ENCODE measurements around the gene ABCA1.

The ABCA1 gene

DNA sequence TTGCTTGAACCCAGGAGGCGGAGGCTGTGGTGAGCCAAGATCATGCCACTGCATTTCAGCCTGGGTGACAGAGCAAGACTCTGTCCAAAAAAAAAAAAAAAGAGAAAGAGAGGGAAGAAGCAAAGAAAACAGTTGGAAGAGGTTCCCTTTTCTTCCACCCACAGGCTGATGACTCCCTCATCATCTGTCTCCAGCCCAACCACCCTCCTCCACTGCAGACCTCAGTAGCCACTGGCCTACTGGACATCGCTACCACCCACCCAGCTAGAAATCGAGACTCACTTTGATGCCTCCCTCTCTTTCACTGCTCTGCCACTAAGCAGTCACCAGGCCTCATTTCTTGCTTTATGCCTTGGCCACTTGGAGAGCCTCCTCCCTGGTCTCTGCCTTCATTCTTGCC, 92.8 kb downstream of the ABCA1 start:
- H3K27ac Mint-ChIP-seq, result no peak overlapping the region
- H3K4me3 Mint-ChIP-seq, result no peak overlapping the region
- H3K9me3 Mint-ChIP-seq, result no peaks in the 10 kb centered on the region
- H3K4me1 Mint-ChIP-seq, result peaks cover 5% of the 10 kb centered on the region
- peaks cover 55% of the 10 kb centered on the region for H3K36me3 Mint-ChIP-seq (ENCODE audit: low read depth)
- no peak for TF ChIP-seq CTCF (IDR thresholded peaks at IDR 0.05; ENCODE audit: unreplicated experiment in 3 of 3)
- no peaks in the 10 kb centered on the region for H3K27me3 Mint-ChIP-seq (ENCODE audit: low read depth)

- H3K36me3 Mint-ChIP-seq (ENCODE audit: low read depth), result peaks cover 66% of the 10 kb centered on the region
- H3K4me1 Mint-ChIP-seq, result peaks cover 5% of the 10 kb centered on the region
- H3K9me3 Mint-ChIP-seq, result no peaks in the 10 kb centered on the region
- H3K27ac Mint-ChIP-seq, result no peak overlapping the region
- no peak for TF ChIP-seq CTCF (IDR thresholded peaks at IDR 0.05; ENCODE audit: unreplicated experiment in 3 of 3)
- no peaks in the 10 kb centered on the region for H3K27me3 Mint-ChIP-seq (ENCODE audit: low read depth)
- H3K4me3 Mint-ChIP-seq, result no peak overlapping the region
Measured at GRCh38 chr9:104833696-104834095, 94.3 kb downstream of the ABCA1 start.

GRCh38 chr9:104831681-104832080, 96.3 kb downstream of the ABCA1 start:
- peaks cover 5% of the 10 kb centered on the region for H3K4me1 Mint-ChIP-seq
- TF ChIP-seq CTCF (IDR thresholded peaks at IDR 0.05; ENCODE audit: unreplicated experiment in 3 of 3), result no peak
- H3K4me3 Mint-ChIP-seq, result no peak overlapping the region
- H3K27me3 Mint-ChIP-seq (ENCODE audit: low read depth), result no peaks in the 10 kb centered on the region
- no peaks in the 10 kb centered on the region for H3K9me3 Mint-ChIP-seq
- peaks cover 71% of the 10 kb centered on the region for H3K36me3 Mint-ChIP-seq (ENCODE audit: low read depth)
- no peak overlapping the region for H3K27ac Mint-ChIP-seq

DNA sequence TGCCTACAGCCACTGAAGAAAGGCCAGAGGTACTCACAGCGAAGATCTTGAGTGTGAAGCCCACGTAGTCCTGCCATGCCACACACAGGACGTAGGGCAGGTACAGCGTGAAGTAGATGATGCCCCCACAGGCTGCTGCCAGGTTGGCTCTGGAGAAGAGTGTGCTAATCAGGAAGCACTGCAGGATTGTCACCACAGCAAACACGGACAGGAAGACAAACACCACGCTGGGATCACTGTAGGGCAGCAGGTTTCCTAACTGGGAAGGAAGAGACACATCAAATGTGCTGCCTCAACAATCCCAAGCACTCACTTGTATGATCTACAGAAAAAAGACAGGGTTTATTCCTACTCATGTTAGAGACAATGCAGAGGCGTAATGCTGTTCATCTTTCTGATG, 101.0 kb downstream of the ABCA1 start:
- H3K27me3 Mint-ChIP-seq (ENCODE audit: low read depth), result no peaks in the 10 kb centered on the region
- no peak for TF ChIP-seq CTCF (IDR thresholded peaks at IDR 0.05; ENCODE audit: unreplicated experiment in 3 of 3)
- no peak overlapping the region for H3K4me3 Mint-ChIP-seq
- H3K36me3 Mint-ChIP-seq (ENCODE audit: low read depth), result peaks cover 87% of the 10 kb centered on the region
- no peaks in the 10 kb centered on the region for H3K4me1 Mint-ChIP-seq
- no peak overlapping the region for H3K27ac Mint-ChIP-seq
- H3K9me3 Mint-ChIP-seq, result no peaks in the 10 kb centered on the region

- H3K36me3 Mint-ChIP-seq (ENCODE audit: low read depth), result peaks cover 81% of the 10 kb centered on the region
- TF ChIP-seq CTCF (IDR thresholded peaks at IDR 0.05; ENCODE audit: unreplicated experiment in 3 of 3), result no peak
- no peaks in the 10 kb centered on the region for H3K27me3 Mint-ChIP-seq (ENCODE audit: low read depth)
- H3K27ac Mint-ChIP-seq, result no peak overlapping the region
- no peaks in the 10 kb centered on the region for H3K9me3 Mint-ChIP-seq
- H3K4me1 Mint-ChIP-seq, result no peaks in the 10 kb centered on the region
- H3K4me3 Mint-ChIP-seq, result no peak overlapping the region
Measured at GRCh38 chr9:104826079-104826775, 101.7 kb downstream of the ABCA1 start.

DNA sequence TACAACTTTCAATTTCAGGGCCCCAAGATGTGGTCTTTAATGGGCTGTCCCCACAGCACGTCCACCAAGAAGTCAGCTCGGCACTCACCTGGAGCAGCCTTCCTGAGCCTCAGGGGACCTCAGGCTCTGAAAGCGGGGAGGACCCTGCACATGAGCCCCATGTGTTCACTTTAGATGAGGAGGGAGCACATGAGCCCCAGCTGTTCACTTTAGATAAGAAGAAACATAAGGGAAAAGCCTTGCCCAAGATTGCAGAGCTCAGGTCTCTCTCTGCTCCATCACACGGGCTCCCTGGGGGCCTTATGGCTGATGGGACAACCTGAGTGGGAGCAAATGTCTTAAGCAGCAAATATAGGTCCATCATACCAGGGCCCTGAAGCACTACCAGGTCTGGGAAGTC, 107.6 kb downstream of the ABCA1 start:
- no peak overlapping the region for H3K4me3 Mint-ChIP-seq
- no peaks in the 10 kb centered on the region for H3K4me1 Mint-ChIP-seq
- no peak overlapping the region for H3K27ac Mint-ChIP-seq
- H3K27me3 Mint-ChIP-seq (ENCODE audit: low read depth), result no peaks in the 10 kb centered on the region
- peaks cover 75% of the 10 kb centered on the region for H3K36me3 Mint-ChIP-seq (ENCODE audit: low read depth)
- no peaks in the 10 kb centered on the region for H3K9me3 Mint-ChIP-seq
- no peak for TF ChIP-seq CTCF (IDR thresholded peaks at IDR 0.05; ENCODE audit: unreplicated experiment in 3 of 3)

Data from nephron (organoid).